ENCODE data around the gene CAPN11.
A peak's percentile ranks its signal among the peaks of the same experiment; 100 is the strongest.

Gene CAPN11

GRCh38 chr6:44156494-44157151 lies 2.0 kb upstream of the CAPN11 start:
- DNase-seq (ENCODE audit: low spot score): no peak

- DNase-seq (ENCODE audit: low spot score): no peak
These were observed 1.5 kb upstream of the CAPN11 start for GRCh38 chr6:44157152-44157521.

GRCh38 chr6:44161997-44162338 lies 3.3 kb downstream of the CAPN11 start:
- no peak for DNase-seq (ENCODE audit: low spot score)

GRCh38 chr6:44162876-44163625 lies 4.4 kb downstream of the CAPN11 start:
- no peak for DNase-seq (ENCODE audit: low spot score)

GRCh38 chr6:44166116-44166515 lies 7.5 kb downstream of the CAPN11 start:
- DNase-seq (ENCODE audit: low spot score): no peak

GRCh38 chr6:44166591-44167184 lies 8.1 kb downstream of the CAPN11 start:
- no peak for DNase-seq (ENCODE audit: low spot score)

GRCh38 chr6:44167567-44167966 lies 8.9 kb downstream of the CAPN11 start:
- DNase-seq (ENCODE audit: low spot score): no peak

GRCh38 chr6:44169154-44169553 lies 10.5 kb downstream of the CAPN11 start:
- no peak for DNase-seq (ENCODE audit: low spot score)

GRCh38 chr6:44169886-44170570 lies 11.4 kb downstream of the CAPN11 start:
- DNase-seq (ENCODE audit: low spot score): no peak

GRCh38 chr6:44171899-44172546 lies 13.4 kb downstream of the CAPN11 start:
- no peak for DNase-seq (ENCODE audit: low spot score)

- peak; percentile 86 for DNase-seq (ENCODE audit: low spot score)
These were observed 14.3 kb downstream of the CAPN11 start for GRCh38 chr6:44172731-44173500.

- no peak for DNase-seq (ENCODE audit: low spot score)
These were observed 17.6 kb downstream of the CAPN11 start for GRCh38 chr6:44176130-44176761.

- DNase-seq (ENCODE audit: low spot score): no peak
These were observed 18.3 kb downstream of the CAPN11 start for GRCh38 chr6:44176762-44177509.

GRCh38 chr6:44177691-44178423 lies 19.2 kb downstream of the CAPN11 start:
- DNase-seq (ENCODE audit: low spot score): no peak

GRCh38 chr6:44178424-44179071 lies 19.9 kb downstream of the CAPN11 start:
- no peak for DNase-seq (ENCODE audit: low spot score)

- no peak for DNase-seq (ENCODE audit: low spot score)
These were observed 20.5 kb downstream of the CAPN11 start for GRCh38 chr6:44179072-44179536.

- DNase-seq (ENCODE audit: low spot score): no peak
These were observed 21.0 kb downstream of the CAPN11 start for GRCh38 chr6:44179648-44180047.

GRCh38 chr6:44180406-44180805 lies 21.8 kb downstream of the CAPN11 start:
- DNase-seq (ENCODE audit: low spot score): no peak

GRCh38 chr6:44180886-44181285 lies 22.3 kb downstream of the CAPN11 start:
- no peak for DNase-seq (ENCODE audit: low spot score)
